Choroid plexus epithelial cell (primary cell): Measurements from ENCODE around the gene COQ7.

Experiments used
- DNase-seq: peaks from one replicate; pipeline ENCODE4 v3.0.0-alpha.2; 2010; ENCODE audit warnings: low read depth
- H3K4me3 ChIP-seq: 2 replicates; pipeline ENCODE4 v1.5.1; 2011; ENCODE audit warnings: low read depth, mild to moderate bottlenecking, control low read depth, low read length, moderate library complexity
- TF ChIP-seq, protein P1 (sequence below): conservative IDR thresholded peaks from 2 replicates; pipeline ENCODE4 v1.5.1; 2011; ENCODE audit warnings: low read depth, mild to moderate bottlenecking, control low read depth, inconsistent platforms, low read length, moderate library complexity

The COQ7 gene

GRCh38 chr16:19127674-19128131 lies 60.3 kb downstream of the COQ7 start:
- H3K4me3 ChIP-seq = no peak overlapping the region
- TF ChIP-seq, protein P1, sequence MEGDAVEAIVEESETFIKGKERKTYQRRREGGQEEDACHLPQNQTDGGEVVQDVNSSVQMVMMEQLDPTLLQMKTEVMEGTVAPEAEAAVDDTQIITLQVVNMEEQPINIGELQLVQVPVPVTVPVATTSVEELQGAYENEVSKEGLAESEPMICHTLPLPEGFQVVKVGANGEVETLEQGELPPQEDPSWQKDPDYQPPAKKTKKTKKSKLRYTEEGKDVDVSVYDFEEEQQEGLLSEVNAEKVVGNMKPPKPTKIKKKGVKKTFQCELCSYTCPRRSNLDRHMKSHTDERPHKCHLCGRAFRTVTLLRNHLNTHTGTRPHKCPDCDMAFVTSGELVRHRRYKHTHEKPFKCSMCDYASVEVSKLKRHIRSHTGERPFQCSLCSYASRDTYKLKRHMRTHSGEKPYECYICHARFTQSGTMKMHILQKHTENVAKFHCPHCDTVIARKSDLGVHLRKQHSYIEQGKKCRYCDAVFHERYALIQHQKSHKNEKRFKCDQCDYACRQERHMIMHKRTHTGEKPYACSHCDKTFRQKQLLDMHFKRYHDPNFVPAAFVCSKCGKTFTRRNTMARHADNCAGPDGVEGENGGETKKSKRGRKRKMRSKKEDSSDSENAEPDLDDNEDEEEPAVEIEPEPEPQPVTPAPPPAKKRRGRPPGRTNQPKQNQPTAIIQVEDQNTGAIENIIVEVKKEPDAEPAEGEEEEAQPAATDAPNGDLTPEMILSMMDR = no peak
- no peak for DNase-seq

DNA sequence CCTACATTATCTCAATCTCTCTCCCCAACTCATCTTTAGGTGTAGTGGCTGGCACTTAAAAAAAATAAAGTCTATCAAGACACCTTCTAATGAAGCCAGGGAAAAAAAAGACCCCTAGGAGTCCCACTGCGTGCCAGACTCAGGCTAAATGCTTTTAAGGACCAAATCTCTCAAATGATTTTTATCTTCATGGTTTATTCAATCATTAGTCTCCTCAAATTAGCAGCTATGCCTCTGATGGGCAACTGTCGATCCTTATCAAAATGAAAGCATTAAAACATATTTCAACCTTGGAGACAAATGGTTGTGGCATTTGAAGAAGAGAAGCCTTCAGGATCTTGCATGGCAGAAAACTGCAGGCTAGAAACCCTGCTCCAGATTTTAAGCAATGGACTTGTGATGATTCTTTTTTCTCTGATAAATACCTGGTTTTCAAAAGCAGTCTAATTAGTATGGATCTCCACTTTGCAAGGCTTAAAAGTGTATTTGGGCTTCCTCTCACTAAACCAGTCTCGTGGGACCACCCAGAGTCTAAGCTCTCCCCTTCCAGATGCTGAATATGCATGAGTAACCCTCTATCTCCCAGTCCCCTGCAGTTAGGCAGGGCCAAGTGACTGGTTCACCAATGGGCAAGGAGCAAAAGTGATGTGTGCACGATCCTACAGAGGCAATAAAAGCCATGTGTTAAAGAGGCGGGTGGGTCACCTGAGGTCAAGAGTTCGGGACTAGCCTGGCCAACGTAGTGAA lies 61.2 kb downstream of the COQ7 start:
- TF ChIP-seq, protein P1 = no peak
- DNase-seq = no peak
- no peak overlapping the region for H3K4me3 ChIP-seq
